Measurements from ENCODE around the gene CILP2. TPM values are rescaled to one million over a fixed set of nuclear protein-coding genes. Genes with fewer than 3 reads are reported as not detected.

Gene CILP2
- polyA plus RNA-seq, 4 donors: 0.13 to 0.20 (median 0.16) TPM

DNA sequence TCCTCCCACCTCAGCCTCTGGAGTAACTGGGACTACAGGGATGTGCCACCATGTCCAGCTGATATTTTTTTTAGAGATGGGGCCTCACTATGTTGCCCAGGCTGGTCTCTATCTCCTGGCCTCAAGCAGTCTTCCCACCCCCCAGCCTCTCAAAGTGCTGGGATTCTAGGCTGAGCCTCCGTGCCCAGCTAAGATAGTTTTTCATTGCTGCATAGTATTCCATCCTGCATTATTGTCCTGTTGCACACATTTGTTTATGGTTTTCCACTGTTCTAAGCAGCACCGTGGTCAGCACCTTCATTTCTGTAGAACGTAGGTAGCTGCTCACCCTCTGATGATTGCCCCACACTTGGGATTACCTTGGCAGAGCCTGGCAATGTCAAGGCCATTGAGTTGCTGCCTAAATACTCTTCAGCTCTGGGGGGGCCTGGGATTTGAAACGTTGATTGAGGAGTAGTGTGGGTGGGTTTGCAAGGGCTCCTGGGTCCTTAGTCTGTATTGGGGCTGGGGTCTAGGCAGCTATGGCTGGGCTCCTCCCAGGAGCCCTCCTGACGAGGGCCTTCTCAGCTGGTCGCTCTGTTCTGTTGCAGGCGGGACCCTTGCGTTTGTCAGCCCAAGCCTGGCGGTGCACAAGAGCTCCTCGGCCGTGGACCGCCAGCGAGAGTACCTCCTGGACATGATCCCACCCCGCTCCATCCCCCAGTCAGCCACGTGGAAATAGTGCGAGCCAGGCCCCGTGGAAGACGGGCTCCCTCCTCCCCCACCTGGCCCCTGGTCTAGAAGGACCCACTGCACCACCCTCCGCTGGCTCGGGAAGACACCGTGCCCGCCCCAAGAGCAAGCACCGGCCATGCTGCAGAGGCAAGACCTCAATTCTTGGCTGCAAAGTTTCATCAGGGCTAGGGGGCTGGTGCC is 33.1 kb upstream of the CILP2 start:
- no peak for DNase-seq (ENCODE audit: low read depth in 4 of 4, low spot score in 3 of 4)

DNA sequence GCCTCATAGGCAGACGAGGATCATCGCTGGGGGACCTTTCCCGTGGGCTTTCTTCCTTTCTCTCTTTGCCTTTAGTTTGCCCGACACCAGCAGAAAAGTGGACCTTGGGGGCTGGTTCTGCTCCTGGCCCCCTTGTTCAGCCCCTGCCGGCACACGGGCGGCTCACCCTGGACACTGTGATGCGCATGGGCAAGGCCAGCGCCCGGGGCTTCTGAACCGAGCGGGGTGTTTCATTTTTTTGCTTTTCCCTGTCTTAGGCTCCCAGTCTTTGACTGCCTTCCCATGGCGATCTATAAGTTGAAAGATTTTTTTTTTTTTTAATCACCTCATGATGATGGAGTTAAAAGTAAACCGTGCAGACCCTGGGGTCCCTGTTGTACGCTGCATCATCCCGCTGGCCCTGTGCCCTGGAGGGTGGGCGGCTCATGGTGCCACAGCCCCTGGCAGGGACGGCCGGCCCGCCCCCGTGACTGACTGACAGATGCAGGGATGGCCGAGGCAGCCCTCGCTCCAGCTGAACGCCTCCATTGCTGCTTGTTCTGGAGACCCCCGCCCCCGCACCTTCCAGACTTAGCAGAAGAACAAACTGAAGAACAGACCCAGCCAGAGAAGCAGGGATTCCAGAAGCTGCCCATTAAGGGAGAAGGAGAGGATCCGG is 32.3 kb upstream of the CILP2 start:
- no peak for DNase-seq (ENCODE audit: low read depth in 4 of 4, low spot score in 3 of 4)

DNA sequence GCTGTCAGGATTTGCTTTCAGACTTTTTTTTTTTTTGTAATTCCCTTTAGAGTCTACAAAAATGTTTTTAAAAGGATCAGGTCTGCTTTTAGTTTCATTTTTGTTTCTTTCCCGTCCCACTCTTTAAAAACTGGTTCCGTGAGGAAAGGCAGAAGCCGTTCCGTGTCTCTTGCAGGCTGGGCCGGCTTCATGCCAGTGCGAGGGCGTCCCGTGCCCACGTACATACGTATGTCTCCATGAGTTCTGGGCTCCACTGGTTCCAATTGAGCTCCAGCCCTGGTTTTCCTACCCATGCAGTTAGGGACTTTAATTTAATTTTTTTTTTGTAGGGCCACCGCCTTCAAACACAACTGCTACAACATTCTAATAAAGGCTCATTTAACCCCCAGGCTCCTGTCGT is 31.5 kb upstream of the CILP2 start:
- no peak for DNase-seq (ENCODE audit: low read depth in 4 of 4, low spot score in 3 of 4)

DNA sequence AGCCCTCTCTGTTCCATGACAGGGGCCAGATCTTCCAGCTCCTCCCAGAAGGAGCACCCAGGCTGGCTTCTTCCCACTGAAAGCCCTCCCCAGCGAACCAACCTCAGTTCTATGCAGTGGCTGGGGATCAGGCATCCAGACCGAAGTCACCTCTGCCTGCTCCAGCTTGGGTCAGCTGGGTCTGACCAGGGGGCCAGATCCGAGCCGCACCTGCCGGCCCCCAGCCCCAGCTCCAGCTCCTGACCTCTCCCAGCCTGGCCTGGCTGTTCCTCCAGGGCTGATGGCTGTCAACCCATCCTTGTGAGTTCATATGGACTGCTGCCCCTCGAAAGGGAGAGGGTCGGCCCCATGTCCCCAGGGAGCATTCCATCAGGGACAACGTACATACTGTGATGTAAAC is 30.7 kb upstream of the CILP2 start:
- DNase-seq (ENCODE audit: low read depth in 4 of 4, low spot score in 3 of 4): no peak

DNA sequence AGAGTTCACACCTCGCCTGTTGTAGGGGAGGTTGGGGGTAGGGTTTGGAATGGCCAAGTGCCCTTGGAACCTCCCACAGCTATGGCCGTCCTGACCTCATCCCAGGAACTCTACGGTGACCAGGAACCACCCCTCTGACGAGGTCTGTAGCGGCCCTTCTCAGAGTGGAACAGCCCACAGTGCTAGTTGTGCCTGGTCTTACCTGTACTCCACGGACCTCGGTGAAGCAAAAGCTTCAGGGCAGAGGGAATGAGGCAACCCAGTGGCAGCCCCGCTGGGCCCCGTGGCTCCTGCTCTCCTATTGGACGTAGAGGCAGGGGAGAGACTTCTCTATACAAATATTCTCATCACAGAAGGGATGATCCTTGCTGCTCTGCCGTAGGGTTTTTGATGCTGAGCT is 29.8 kb upstream of the CILP2 start:
- DNase-seq (ENCODE audit: low read depth in 4 of 4, low spot score in 3 of 4): no peak

DNA sequence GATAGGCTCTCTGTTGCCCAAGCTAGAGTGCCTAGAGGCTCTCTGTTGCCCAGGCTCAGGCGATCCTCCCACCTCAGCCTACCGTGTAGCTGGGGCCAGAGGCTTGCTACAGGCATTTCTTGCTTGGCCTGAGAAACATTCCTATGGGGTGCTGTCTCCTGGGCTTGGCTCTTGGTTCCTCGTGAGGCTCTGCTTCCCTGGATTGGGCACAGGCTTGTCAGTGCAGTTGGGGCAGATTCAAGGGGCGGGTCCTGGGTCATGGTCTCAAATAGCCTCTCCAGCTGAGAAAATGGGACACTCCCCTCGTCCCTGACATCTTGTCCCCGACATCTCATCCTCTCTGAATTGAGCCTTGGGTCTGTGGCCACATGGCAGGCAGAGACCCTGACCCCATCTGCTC is 27.6 kb upstream of the CILP2 start:
- DNase-seq (ENCODE audit: low read depth in 4 of 4, low spot score in 3 of 4): no peak

DNA sequence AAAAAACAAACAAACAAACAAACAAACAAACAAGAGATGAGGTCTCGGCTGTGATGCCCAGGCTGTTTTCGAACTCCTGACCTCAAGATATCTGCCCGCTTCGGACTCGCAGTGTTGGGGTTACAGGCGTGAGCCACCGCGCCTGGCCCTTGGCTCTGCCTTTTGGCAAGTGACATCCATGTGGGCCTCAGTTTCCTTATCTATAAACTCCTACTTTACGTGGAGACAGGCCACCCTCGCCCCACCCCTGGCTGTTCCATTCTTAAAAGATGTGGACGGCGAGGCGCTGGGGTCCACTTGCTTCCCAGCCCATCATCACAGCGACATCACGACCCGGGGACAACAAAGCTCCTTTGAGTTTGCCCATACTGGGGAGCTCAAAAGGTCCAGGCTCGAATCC is 24.4 kb upstream of the CILP2 start:
- no peak for DNase-seq (ENCODE audit: low read depth in 4 of 4, low spot score in 3 of 4)

DNA sequence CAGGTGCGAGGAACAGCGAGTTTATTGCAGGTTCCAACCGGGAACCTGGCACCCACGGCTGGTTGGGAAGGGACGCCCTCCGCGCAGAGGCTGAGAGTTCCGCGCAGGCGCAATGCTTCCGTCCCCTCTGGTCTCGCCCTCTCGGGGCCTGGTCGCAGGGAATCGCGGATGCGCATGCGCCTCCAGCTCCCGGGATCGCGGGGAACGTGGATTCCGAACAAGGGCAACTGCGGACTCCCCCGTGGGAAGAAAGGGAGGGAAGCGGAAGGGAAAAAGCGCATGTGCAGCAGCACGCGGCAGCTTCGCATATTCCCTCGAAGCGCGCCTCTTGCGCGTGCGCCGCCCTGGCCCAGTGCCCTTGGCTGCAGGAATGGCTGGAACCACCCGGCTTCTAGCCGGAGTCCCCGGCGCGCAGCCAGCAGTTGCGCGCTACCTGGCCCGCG is 23.8 kb upstream of the CILP2 start:
- DNase-seq (ENCODE audit: low read depth in 4 of 4, low spot score in 3 of 4): peak in 1 of 4 donors; percentile 66

DNA sequence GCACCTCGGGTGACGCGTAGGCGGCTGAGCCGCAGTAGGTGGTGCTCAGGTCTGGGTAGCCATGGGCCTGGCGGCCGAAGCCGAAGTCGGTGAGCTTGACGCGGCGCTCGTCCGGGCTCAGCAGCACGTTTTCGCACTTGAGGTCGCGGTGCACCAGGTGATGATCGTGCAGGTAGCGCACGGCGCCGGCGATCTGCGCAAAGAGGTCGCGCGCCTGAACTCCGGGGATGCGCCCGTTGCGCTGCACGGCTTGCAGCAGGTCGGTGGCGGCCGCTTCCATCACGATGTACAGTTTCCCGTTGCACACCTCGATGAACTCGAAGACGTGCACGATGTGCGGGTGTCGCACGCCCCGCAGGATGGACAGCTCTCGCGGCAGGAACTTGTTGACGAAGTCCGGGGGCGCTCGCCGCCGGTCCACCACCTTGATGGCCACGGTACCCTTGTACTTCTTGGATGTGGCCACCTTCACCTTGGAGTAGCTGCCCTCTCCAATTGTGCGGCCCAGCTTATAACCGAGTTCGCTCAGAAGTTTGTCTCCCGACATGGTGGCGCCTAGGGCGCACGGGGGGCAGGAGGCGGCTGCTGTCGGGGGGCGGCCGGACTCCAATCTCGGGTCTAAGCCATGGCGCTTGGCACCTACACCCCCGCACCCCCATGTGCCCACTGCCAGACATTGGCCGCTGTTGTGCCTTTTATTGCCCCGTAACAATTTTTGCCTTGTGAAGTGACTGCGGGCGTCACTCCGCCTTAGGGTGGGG is 23.0 kb upstream of the CILP2 start, which contains the start of gene TSSK6:
TSSK6 (minus strand) TSS at position 668 of the 761 bp plus-strand sequence; CDS start at position 547, 121 bp downstream.
- no peak for DNase-seq (ENCODE audit: low read depth in 4 of 4, low spot score in 3 of 4)

DNA sequence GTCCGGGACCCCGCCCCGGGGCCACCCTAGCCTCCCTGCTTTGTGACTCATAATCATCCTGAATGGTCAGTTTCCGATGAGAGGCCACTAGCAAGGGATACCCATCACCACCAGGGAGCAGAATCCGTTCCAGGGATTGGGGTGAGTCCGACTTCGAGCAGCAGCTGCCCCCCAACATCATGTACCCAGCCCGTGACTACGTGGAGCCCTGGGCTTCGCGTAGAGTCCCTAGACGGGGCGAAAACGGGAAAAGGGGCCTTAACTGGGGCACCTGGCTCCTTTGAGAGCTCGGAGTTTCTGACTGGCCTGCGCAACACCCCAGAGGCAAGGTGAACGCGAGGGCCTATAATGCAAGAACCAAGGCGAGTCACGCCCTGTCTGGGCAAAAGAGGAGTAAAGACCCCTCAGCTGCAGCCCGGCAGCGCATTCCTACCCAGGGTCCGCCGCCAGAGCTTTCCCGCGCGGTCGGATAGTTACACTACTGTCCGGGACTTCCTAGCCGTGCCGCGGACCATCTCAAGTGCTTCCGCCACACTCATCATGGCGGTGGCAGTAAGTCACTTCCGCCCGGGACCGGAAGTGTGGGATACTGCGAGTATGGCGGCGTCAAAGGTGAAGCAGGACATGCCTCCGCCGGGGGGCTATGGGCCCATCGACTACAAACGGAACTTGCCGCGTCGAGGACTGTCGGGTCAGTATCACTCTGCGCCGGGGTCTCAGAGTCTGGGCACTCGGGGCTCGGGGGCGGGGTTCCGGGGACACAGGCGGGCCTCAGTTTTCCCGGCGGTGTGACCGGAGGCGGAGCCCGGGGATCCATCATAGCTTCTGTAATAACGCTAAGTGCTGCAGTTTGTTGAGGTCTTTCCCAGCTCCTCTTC is 22.2 kb upstream of the CILP2 start, which contains the start of gene NDUFA13:
NDUFA13 (plus strand) TSS at position 584 of the 878 bp plus-strand sequence; CDS start at position 598, 14 bp downstream.
- peak; percentile 86 to 93 (median 90) for DNase-seq (ENCODE audit: low read depth in 4 of 4, low spot score in 3 of 4)

DNA sequence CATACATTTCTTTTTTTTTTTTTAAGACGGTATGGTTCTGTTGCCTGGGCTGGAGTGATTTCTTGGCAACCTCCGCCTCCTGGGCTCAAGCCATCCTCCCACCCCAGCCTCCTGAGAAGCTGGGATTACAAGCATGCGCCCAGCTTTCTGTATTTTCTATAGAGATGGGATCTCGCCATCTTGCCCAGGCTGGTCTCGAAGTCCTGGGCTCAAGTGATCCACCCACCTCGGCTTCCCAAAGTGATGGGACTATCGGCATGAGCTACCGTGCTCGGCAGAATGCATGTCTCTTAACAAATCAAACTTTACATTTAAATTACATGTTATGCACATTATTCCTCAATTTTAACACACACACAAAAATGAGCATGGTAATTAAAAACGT is 20.8 kb upstream of the CILP2 start:
- DNase-seq (ENCODE audit: low read depth in 4 of 4, low spot score in 3 of 4): no peak

DNA sequence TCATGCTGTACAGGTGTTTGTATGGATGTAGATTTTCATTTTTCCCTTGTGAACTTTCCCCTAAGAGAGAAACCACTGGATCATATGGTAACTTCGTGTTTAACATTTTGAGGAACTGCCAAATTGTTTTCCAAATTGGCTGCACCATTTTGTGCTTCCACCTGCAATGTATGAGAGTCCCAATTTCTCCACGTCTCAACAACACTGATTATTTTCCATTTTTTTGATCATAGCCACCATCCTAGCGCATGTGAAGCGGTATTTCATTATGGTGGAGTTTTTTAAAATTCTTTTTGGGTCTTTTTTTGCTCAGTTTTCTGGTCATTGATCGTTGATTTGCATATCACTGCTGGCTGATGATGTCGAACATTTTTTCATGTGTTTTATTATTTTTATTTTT is 17.1 kb upstream of the CILP2 start:
- DNase-seq (ENCODE audit: low read depth in 4 of 4, low spot score in 3 of 4): no peak

DNA sequence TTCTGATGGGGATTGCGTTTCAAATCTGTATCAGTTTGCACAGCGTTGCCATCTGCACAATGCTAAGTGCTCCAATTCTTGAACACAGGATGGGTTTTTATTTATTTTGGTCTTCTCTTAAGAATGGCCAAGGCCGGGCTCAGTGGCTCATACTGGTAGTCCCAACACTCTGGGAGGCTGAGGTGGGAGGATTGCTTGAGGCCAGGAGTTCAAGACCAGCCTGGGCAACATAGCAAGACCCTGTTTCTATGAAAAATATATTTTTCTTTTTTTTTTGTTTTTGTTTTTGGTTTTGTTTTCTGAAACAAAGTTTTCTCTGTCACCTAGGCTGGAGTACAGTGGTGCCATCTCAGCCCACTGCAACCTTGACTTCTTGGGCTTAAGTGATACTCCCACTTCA is 14.9 kb upstream of the CILP2 start:
- DNase-seq (ENCODE audit: low read depth in 4 of 4, low spot score in 3 of 4): no peak

DNA sequence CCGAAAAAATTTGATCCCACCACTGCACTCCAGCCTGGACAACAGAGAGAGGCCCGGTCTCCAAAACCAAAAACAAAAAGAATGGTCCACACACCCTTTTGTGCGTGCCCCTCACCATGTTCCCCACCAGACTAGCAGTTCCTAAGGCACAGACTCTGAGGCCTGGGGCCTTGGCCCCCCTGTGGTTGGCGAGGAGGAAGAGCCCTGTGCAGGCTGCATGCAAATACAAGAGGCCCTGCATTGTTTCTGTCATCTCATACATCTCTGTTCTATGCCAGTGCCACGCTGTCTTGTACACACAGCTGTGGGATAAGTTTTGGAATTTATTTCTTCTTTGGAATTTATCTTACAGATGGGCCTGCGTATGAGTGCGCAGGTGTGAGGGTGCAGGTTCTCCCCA is 14.0 kb upstream of the CILP2 start:
- DNase-seq (ENCODE audit: low read depth in 4 of 4, low spot score in 3 of 4): no peak

DNA sequence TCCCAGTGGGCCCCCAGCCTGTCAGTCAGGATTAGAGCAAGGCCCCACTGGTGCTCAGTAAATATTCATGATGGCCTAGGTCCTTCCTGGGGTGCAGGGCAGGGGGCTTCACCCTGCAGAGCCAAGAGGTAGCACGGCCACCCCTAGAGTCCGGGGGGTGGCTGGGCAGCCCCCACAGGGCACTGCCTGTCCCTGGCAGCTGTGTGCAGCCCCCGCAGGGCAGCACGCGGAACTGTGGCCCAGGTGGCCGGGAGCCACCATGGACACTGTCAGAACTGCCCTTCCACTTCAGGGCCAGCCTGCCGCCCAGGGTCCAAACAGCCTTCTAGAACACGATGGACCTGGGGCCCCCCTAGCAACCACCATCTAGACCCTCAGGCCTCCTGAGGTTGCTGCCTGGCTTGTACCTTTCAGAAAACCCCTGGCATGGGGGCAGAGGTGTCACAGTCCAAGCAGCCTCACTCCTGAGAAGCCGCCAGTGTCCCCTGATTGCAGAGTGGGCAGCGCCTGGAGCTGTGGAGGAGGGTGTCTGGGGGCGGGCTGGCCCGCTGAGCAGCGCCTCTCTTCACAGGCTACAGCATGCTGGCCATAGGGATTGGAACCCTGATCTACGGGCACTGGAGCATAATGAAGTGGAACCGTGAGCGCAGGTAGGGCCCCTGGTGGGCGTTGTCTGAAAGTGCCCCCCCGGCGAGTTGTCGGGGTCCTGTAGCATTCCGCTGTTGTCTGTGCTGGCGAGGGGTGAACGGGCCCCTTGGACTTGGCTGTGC is 12.3 kb upstream of the CILP2 start:
- DNase-seq (ENCODE audit: low read depth in 4 of 4, low spot score in 3 of 4): no peak

DNA sequence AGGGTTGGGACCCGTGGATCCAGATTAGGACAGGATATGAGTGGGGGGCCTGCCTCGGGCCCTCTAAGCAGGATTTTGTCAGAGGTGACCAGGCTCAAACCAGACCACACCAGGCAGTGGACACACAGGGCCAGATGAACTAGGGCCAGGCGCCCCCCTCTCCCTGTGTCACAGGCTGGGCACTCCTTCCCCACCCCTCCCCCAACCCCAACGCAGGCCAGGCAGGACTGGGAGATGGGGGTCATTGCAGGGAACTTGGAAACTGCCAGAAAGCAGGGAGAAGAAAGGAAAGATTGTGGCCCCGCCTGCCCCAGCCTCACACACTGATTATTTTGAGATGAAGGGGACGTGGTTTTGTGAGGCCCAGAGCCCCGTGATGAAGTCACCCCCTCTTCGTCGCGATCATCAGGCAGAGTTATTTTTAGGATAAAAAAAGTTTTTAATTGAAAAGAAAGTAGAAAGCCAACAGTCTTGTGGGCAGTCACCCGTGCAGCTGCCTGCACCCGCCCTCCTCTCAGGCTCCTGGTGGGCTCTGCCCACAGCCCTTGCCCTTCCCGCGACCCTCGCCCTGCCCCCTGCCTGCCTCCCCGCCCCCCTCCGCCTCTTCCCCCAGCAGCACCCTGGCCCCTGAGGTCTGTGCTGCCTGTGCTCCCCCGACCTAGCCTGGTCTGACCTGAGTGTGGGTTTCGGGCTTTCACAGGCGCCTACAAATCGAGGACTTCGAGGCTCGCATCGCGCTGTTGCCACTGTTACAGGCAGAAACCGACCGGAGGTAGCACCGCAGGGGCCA is 11.3 kb upstream of the CILP2 start:
- DNase-seq (ENCODE audit: low read depth in 4 of 4, low spot score in 3 of 4): no peak

DNA sequence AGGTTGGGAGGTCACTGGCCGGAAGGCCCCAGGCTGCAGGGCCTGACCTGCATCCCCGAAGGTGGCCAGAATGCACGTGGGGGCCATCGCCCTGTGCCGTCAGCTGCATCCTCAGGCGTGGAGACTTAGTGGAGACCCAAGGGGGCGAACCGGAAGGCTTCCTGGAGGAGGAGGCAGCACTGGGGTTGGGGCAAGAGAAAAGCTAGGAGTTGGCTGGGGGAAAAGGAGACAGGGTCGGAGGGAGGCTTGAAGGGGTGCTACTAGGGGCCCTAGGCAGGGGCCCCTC is 10.8 kb upstream of the CILP2 start:
- no peak for DNase-seq (ENCODE audit: low read depth in 4 of 4, low spot score in 3 of 4)

DNA sequence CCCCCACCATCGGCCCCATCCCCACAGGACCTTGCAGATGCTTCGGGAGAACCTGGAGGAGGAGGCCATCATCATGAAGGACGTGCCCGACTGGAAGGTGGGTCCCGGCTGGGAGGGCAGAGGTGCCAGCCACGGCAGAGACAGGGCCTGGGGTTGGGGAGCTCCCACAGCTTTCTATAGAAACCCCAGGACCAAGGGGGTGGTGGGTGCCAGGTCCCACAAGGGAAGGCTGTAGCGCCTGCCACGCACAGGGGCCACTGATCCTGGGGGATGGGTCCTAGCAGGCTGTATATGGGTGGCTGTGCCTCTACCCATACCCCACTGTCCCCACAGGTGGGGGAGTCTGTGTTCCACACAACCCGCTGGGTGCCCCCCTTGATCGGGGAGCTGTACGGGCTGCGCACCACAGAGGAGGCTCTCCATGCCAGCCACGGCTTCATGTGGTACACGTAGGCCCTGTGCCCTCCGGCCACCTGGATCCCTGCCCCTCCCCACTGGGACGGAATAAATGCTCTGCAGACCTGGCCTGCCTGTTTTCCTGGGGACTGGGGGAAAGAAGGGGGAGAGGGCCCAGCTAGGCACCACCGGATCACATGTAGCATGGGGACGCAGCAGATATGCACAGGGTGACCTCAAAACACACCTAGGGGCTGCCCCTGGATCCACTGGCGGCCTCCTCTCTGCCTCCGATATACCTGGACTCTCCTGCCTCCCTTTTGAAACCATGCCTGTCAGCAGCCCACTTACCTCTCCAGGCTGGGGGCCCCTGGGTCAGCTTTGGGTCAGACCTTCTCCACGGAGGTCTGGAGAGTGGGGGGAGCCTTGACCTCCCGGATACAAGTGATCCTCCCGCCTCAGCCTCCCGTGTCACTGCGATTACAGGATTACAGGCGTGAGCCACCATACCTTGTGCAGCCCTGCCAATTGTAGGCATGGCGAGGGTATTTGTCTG is 10.1 kb upstream of the CILP2 start:
- DNase-seq (ENCODE audit: low read depth in 4 of 4, low spot score in 3 of 4): no peak

Measured in left renal pelvis (tissue), 4 donors.